ENCODE measurements around the gene SLC25A13. TPM values are rescaled to one million over a fixed set of nuclear protein-coding genes. Genes with fewer than 3 reads are reported as not detected.

Gene SLC25A13
- total RNA-seq, 1 experiment from 2014 or later: 64.7 TPM

DNA sequence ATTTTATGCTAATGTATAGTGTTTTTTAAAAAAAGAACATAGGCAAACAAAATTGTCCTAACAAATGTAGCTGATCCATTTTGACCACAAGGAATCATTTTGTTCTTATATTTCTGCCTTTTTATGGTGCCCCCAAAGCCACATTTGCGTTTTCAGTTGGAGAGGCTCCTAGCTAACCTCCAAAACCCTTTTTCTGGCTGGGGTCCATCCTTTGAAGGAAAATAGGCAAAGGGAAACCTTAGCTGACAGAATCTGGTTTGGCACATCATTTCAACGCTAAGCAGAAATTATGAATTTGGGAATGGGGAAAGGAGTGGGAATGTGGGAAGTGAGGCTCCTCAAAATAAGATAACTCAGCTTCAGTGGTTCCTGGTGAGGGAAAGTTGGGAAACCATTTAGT is 25.6 kb upstream of the SLC25A13 start:
- Histone ChIP-seq H4K20me1 (ENCODE audit: insufficient read depth, low read depth, low read length) (no peaks in the 10 kb centered on the region), H3K4me2 (ENCODE audit: low read depth, low read length, poor library complexity, severe bottlenecking) (no peak overlapping the region), H3K9me3 (ENCODE audit: low read length) (no peaks in the 10 kb centered on the region), H2AFZ (ENCODE audit: low read length) (no peak overlapping the region), H3K36me3 (ENCODE audit: insufficient read depth, low read length) (no peaks in the 10 kb centered on the region), H3K27me3 (ENCODE audit: low read length) (no peaks in the 10 kb centered on the region), H3K4me1 (ENCODE audit: low read length) (no peaks in the 10 kb centered on the region), H3K27ac (ENCODE audit: low read length) (no peak overlapping the region), H3K79me2 (ENCODE audit: low read length) (no peaks in the 10 kb centered on the region), H3K4me3 (ENCODE audit: low read length) (no peak overlapping the region), H3K9ac (ENCODE audit: low read length) (no peak overlapping the region), H3K9me2 (replicated peaks; ENCODE audit: insufficient read depth, low read length) (no peaks in the 10 kb centered on the region)
- no peak for DNase-seq

DNA sequence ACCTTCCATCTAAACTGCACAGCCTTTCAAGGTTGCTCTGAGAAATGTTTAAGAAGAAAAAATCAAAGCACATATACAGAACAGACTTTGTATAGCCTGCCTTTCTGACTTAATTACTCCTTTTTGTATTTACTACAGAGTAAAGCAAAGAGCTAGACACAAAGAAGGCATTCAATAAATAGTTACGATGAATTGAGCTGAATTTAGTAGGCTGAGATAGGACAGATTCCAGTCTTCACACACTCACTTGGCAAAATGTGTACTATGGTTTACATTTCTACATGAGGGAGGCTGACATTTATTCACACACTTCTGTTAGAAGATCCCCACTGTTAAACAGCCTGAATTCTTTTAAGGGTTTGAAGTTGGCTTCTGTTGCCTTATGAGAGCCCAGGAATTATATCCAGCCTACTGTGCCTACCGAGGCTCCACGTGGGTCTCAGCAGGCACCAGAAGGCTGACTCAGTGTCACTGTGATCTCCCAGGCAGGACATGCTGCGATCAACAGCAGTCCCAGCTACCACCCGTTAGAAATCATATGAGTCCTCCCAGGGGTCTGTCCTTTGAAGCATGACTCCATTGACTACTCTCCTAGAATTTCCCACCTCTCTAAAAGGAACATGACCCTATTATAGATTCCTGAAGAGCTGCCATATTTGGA is 24.5 kb upstream of the SLC25A13 start:
- Histone ChIP-seq H2AFZ (ENCODE audit: low read length) (no peak overlapping the region), H3K4me1 (ENCODE audit: low read length) (no peaks in the 10 kb centered on the region), H3K27ac (ENCODE audit: low read length) (no peak overlapping the region), H4K20me1 (ENCODE audit: insufficient read depth, low read depth, low read length) (no peaks in the 10 kb centered on the region), H3K79me2 (ENCODE audit: low read length) (no peaks in the 10 kb centered on the region), H3K4me3 (ENCODE audit: low read length) (no peak overlapping the region), H3K9me2 (replicated peaks; ENCODE audit: insufficient read depth, low read length) (no peaks in the 10 kb centered on the region), H3K9ac (ENCODE audit: low read length) (no peak overlapping the region), H3K4me2 (ENCODE audit: low read depth, low read length, poor library complexity, severe bottlenecking) (no peak overlapping the region), H3K36me3 (ENCODE audit: insufficient read depth, low read length) (no peaks in the 10 kb centered on the region), H3K27me3 (ENCODE audit: low read length) (no peaks in the 10 kb centered on the region), H3K9me3 (ENCODE audit: low read length) (no peaks in the 10 kb centered on the region)
- no peak for DNase-seq

DNA sequence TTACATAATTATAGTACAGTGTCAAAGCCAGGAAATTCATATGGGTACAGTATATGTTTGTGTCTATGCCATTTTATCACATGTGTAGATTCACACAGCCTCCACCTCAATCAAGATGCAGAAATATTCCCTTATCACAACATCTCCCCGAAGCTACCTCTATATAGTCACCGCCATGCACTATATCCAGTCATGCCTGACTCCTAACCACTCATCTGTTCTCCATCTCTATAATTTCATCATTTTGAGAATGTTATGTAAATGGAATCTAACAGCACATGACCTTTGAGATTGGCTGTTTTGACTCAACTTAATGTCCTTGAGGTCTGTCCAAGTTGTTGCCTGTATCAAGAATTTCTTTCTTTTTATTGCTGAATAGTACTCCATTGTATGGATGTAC is 22.3 kb upstream of the SLC25A13 start:
- Histone ChIP-seq H3K27me3 (ENCODE audit: low read length) (no peaks in the 10 kb centered on the region), H3K4me3 (ENCODE audit: low read length) (no peak overlapping the region), H3K9me2 (replicated peaks; ENCODE audit: insufficient read depth, low read length) (no peaks in the 10 kb centered on the region), H3K9ac (ENCODE audit: low read length) (no peak overlapping the region), H3K9me3 (ENCODE audit: low read length) (no peaks in the 10 kb centered on the region), H3K79me2 (ENCODE audit: low read length) (no peaks in the 10 kb centered on the region), H4K20me1 (ENCODE audit: insufficient read depth, low read depth, low read length) (no peaks in the 10 kb centered on the region), H3K36me3 (ENCODE audit: insufficient read depth, low read length) (no peaks in the 10 kb centered on the region), H3K27ac (ENCODE audit: low read length) (no peak overlapping the region), H2AFZ (ENCODE audit: low read length) (no peak overlapping the region), H3K4me2 (ENCODE audit: low read depth, low read length, poor library complexity, severe bottlenecking) (no peak overlapping the region), H3K4me1 (ENCODE audit: low read length) (no peaks in the 10 kb centered on the region)
- no peak for DNase-seq

DNA sequence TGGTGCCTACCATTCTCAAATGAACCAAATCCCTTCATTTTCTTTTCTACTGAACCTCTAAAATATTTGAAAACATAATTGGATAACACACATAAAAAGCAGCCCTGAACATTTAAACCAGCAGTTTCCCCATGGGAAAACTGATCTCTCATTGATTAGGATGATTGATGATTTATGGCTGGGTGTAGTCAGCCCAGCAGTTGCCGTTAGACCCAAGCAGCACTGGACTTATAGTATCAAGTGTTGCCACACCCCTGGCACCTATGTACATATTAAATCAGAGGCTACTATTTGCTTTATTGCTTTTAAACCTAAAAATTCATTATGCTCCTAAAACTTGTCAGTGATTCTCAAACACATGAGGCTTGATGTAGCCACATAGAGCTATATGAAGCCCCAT is 20.2 kb upstream of the SLC25A13 start:
- Histone ChIP-seq H3K4me3 (ENCODE audit: low read length) (no peak overlapping the region), H3K9me2 (replicated peaks; ENCODE audit: insufficient read depth, low read length) (no peaks in the 10 kb centered on the region), H3K36me3 (ENCODE audit: insufficient read depth, low read length) (no peaks in the 10 kb centered on the region), H3K9me3 (ENCODE audit: low read length) (no peaks in the 10 kb centered on the region), H4K20me1 (ENCODE audit: insufficient read depth, low read depth, low read length) (no peaks in the 10 kb centered on the region), H3K4me2 (ENCODE audit: low read depth, low read length, poor library complexity, severe bottlenecking) (no peak overlapping the region), H3K9ac (ENCODE audit: low read length) (no peak overlapping the region), H3K4me1 (ENCODE audit: low read length) (no peaks in the 10 kb centered on the region), H3K27me3 (ENCODE audit: low read length) (no peaks in the 10 kb centered on the region), H2AFZ (ENCODE audit: low read length) (no peak overlapping the region), H3K79me2 (ENCODE audit: low read length) (no peaks in the 10 kb centered on the region), H3K27ac (ENCODE audit: low read length) (no peak overlapping the region)
- no peak for DNase-seq

DNA sequence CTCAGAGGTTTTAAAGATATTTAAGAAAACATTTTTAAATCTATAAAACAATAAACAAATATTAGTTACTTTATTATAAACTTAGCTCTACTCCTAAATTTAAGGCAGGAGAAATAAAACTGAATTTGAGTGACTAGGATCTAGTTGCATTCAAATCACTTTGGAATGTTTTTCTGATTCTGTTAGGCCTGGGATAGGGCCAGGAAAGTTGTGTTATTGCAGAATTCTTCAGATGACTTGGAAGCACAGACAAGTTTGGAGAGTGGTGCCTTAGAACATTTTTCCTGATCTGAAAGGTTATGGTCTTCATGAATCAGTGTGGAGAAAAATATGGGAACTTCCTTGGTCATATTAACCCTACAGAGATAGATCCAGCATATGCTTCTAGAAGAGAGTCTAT is 15.6 kb upstream of the SLC25A13 start:
- H3K4me3 ChIP-seq (ENCODE audit: low read length): no peak overlapping the region
- H4K20me1 ChIP-seq (ENCODE audit: insufficient read depth, low read depth, low read length): no peaks in the 10 kb centered on the region
- no peaks in the 10 kb centered on the region for H3K36me3 ChIP-seq (ENCODE audit: insufficient read depth, low read length)
- DNase-seq: no peak
- no peaks in the 10 kb centered on the region for H3K4me1 ChIP-seq (ENCODE audit: low read length)
- H3K27ac ChIP-seq (ENCODE audit: low read length): no peak overlapping the region
- no peaks in the 10 kb centered on the region for H3K9me2 ChIP-seq (replicated peaks; ENCODE audit: insufficient read depth, low read length)
- H3K4me2 ChIP-seq (ENCODE audit: low read depth, low read length, poor library complexity, severe bottlenecking): no peak overlapping the region
- H3K27me3 ChIP-seq (ENCODE audit: low read length): no peaks in the 10 kb centered on the region
- no peaks in the 10 kb centered on the region for H3K9me3 ChIP-seq (ENCODE audit: low read length)
- no peak overlapping the region for H3K9ac ChIP-seq (ENCODE audit: low read length)
- H3K79me2 ChIP-seq (ENCODE audit: low read length): no peaks in the 10 kb centered on the region
- no peak overlapping the region for H2AFZ ChIP-seq (ENCODE audit: low read length)

DNA sequence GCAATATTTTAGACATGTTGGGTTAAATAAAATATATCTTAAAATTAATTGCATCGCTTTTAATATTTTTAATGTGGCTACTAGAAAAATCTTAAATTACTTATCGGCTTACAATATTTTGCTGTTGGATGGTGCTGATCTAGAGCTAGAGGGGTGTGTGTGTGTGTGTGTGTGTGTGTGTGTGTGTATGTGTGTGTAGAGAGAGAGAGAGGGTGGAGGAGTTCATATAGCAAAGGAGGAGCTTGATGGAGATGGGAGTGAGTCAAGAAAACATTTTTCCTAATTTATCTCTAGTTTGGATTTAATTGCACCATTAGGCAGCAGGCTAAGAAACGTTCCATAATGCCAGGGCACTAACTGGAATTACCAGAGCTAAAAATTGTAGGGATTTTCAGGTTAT is 10.4 kb upstream of the SLC25A13 start:
- peaks cover 3% of the 10 kb centered on the region for H3K4me1 ChIP-seq (ENCODE audit: low read length)
- no peaks in the 10 kb centered on the region for H3K9me2 ChIP-seq (replicated peaks; ENCODE audit: insufficient read depth, low read length)
- no peaks in the 10 kb centered on the region for H3K9me3 ChIP-seq (ENCODE audit: low read length)
- no peak overlapping the region for H2AFZ ChIP-seq (ENCODE audit: low read length)
- H3K4me2 ChIP-seq (ENCODE audit: low read depth, low read length, poor library complexity, severe bottlenecking): no peak overlapping the region
- no peaks in the 10 kb centered on the region for H4K20me1 ChIP-seq (ENCODE audit: insufficient read depth, low read depth, low read length)
- H3K4me3 ChIP-seq (ENCODE audit: low read length): no peak overlapping the region
- no peak for DNase-seq
- no peaks in the 10 kb centered on the region for H3K27me3 ChIP-seq (ENCODE audit: low read length)
- no peak overlapping the region for H3K9ac ChIP-seq (ENCODE audit: low read length)
- no peaks in the 10 kb centered on the region for H3K36me3 ChIP-seq (ENCODE audit: insufficient read depth, low read length)
- no peaks in the 10 kb centered on the region for H3K79me2 ChIP-seq (ENCODE audit: low read length)
- no peak overlapping the region for H3K27ac ChIP-seq (ENCODE audit: low read length)

DNA sequence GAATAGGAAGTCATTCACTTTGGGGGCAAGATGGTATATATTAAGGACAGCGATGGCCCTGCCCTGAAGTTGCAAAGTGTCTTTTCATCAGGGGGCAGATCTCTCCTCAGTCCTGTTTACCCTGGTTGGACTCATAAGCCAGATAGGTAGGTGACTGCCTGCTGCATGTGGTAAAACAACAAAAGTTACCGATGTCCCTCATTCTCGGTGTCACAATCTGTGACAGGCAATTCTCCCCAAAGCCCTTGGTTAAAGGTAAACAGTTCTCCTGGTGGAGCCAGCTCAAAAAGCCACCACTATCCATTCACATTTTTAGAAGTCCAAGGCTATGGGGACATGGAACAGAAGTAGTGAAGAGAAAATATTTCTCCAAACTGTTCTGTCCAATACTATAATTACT is 9.9 kb upstream of the SLC25A13 start:
- no peak for DNase-seq
- Histone ChIP-seq H3K9me2 (replicated peaks; ENCODE audit: insufficient read depth, low read length) (no peaks in the 10 kb centered on the region), H2AFZ (ENCODE audit: low read length) (no peak overlapping the region)

DNA sequence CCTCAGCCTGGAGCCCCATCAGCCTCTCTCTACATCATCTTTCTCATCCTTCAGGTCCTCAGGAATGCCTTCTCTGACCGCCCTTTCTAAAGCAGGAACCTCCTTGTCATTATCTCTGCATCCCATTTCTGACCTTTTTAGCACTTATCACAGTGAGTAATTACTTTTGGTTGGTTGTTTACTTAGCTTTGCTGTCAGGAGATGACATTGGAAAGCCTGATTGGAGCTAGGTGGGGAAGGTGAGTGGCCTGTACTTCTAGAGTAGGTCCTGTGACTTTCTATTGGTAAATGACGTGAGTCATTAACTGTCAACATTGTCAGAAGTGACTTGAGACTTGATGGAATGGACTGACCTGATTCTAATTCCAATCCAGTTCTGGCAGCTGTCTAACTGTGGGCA is 9.3 kb upstream of the SLC25A13 start:
- no peaks in the 10 kb centered on the region for H3K9me3 ChIP-seq (ENCODE audit: low read length)
- DNase-seq: no peak
- H3K4me3 ChIP-seq (ENCODE audit: low read length): no peak overlapping the region
- H3K79me2 ChIP-seq (ENCODE audit: low read length): no peaks in the 10 kb centered on the region
- no peaks in the 10 kb centered on the region for H4K20me1 ChIP-seq (ENCODE audit: insufficient read depth, low read depth, low read length)
- peaks cover 9% of the 10 kb centered on the region for H3K4me1 ChIP-seq (ENCODE audit: low read length)
- H3K9ac ChIP-seq (ENCODE audit: low read length): no peak overlapping the region
- no peaks in the 10 kb centered on the region for H3K36me3 ChIP-seq (ENCODE audit: insufficient read depth, low read length)
- H3K4me2 ChIP-seq (ENCODE audit: low read depth, low read length, poor library complexity, severe bottlenecking): no peak overlapping the region
- H3K27ac ChIP-seq (ENCODE audit: low read length): no peak overlapping the region
- H3K9me2 ChIP-seq (replicated peaks; ENCODE audit: insufficient read depth, low read length): no peaks in the 10 kb centered on the region
- H2AFZ ChIP-seq (ENCODE audit: low read length): no peak overlapping the region
- H3K27me3 ChIP-seq (ENCODE audit: low read length): no peaks in the 10 kb centered on the region

More for the DNA sequence above, 9.9 kb upstream of the SLC25A13 start:
- Histone ChIP-seq H3K27ac (ENCODE audit: low read length) (no peak overlapping the region), H3K4me3 (ENCODE audit: low read length) (no peak overlapping the region), H4K20me1 (ENCODE audit: insufficient read depth, low read depth, low read length) (no peaks in the 10 kb centered on the region), H3K36me3 (ENCODE audit: insufficient read depth, low read length) (no peaks in the 10 kb centered on the region), H3K4me1 (ENCODE audit: low read length) (peaks cover 9% of the 10 kb centered on the region), H3K9ac (ENCODE audit: low read length) (no peak overlapping the region), H3K4me2 (ENCODE audit: low read depth, low read length, poor library complexity, severe bottlenecking) (no peak overlapping the region), H3K27me3 (ENCODE audit: low read length) (no peaks in the 10 kb centered on the region), H3K9me3 (ENCODE audit: low read length) (no peaks in the 10 kb centered on the region), H3K79me2 (ENCODE audit: low read length) (no peaks in the 10 kb centered on the region)

DNA sequence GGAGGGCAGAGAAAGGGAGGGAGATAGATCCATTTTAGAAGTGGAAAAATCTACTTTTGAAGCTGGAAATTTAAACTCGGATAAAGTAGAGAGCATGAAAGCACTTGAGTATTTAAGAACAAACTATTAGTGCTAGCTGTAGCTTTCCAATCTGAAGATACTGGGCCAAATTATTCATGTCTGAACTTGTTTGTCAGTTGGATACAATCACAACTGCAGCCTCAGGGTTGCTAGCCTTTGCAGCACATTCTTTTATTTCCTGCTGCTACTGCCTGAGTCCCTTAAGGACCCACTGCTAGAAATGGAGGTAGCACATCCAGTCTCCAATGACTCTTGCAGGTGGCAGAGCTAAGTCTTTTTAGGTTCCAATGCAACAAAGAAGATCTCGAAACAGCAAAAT is 8.3 kb upstream of the SLC25A13 start:
- no peak overlapping the region for H3K9ac ChIP-seq (ENCODE audit: low read length)
- no peaks in the 10 kb centered on the region for H3K79me2 ChIP-seq (ENCODE audit: low read length)
- H3K36me3 ChIP-seq (ENCODE audit: insufficient read depth, low read length): no peaks in the 10 kb centered on the region
- H3K9me2 ChIP-seq (replicated peaks; ENCODE audit: insufficient read depth, low read length): no peaks in the 10 kb centered on the region
- no peak overlapping the region for H3K4me2 ChIP-seq (ENCODE audit: low read depth, low read length, poor library complexity, severe bottlenecking)
- H2AFZ ChIP-seq (ENCODE audit: low read length): no peak overlapping the region
- no peaks in the 10 kb centered on the region for H3K9me3 ChIP-seq (ENCODE audit: low read length)
- no peak for DNase-seq
- H3K27ac ChIP-seq (ENCODE audit: low read length): no peak overlapping the region
- no peaks in the 10 kb centered on the region for H4K20me1 ChIP-seq (ENCODE audit: insufficient read depth, low read depth, low read length)
- no peaks in the 10 kb centered on the region for H3K27me3 ChIP-seq (ENCODE audit: low read length)
- H3K4me1 ChIP-seq (ENCODE audit: low read length): peaks cover 9% of the 10 kb centered on the region
- no peak overlapping the region for H3K4me3 ChIP-seq (ENCODE audit: low read length)

Measured in Karpas-422 (cell line).